ENCODE data around the gene MSI2.

DNA sequence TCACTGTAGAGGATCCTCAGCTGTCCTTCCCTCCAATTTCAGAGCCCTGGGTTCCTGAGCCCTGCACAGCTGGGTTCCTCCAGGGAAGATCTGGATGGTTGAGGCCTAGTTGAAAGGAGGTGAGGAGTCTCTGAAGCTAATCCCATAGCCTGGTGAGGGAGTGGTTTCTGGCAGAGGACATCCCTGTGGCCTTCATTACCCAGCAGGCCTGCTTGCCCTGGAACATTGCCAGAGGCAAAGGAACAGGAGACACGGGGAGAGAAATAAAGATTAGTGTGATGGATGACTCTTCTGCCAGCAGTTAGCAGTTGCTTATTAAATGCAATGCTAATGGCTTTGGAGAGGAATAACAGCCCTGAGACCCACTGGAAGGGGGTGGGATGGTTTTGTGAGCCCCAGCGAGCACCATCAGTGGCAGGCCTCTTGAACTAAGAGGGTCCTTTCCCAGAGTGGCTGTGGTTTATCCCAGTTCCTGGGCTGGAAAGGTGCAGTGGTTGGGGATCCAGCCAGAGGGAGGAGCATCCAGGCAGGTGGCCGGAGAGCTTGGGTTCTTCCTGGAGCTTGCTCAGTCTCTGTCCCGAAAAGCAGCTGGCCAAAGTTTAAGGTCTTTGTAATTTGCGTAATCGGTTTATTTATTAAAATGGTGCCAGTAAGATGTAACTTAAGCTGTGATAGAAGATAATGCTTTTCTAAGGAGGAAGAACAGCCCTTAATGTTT, 279.1 kb downstream of the MSI2 start:
- TF ChIP-seq FOS (IDR thresholded peaks at IDR 0.05; ENCODE audit: borderline replicate concordance, insufficient read depth, low read length): no peak
- TF ChIP-seq, protein P1, sequence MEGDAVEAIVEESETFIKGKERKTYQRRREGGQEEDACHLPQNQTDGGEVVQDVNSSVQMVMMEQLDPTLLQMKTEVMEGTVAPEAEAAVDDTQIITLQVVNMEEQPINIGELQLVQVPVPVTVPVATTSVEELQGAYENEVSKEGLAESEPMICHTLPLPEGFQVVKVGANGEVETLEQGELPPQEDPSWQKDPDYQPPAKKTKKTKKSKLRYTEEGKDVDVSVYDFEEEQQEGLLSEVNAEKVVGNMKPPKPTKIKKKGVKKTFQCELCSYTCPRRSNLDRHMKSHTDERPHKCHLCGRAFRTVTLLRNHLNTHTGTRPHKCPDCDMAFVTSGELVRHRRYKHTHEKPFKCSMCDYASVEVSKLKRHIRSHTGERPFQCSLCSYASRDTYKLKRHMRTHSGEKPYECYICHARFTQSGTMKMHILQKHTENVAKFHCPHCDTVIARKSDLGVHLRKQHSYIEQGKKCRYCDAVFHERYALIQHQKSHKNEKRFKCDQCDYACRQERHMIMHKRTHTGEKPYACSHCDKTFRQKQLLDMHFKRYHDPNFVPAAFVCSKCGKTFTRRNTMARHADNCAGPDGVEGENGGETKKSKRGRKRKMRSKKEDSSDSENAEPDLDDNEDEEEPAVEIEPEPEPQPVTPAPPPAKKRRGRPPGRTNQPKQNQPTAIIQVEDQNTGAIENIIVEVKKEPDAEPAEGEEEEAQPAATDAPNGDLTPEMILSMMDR (IDR thresholded peaks at IDR 0.05; ENCODE audit: extremely low read depth in 1 of 2, insufficient read depth in 1 of 2, low read depth in 1 of 2, low read length in 2 of 2): no peak
- no peak for TF ChIP-seq POLR2A (IDR thresholded peaks at IDR 0.05; ENCODE audit: low read depth, low read length)
- TF ChIP-seq EZH2 (IDR thresholded peaks at IDR 0.05; ENCODE audit: borderline replicate concordance, low read depth, low read length, severe bottlenecking): no peak
- no peak for TF ChIP-seq GATA2 (IDR thresholded peaks at IDR 0.05; ENCODE audit: insufficient read depth, insufficient read length, low read depth, low read length)
- TF ChIP-seq POLR2AphosphoS5 (IDR thresholded peaks at IDR 0.05; ENCODE audit: insufficient read depth, low read depth, low read length): no peak
- no peak for TF ChIP-seq JUN (IDR thresholded peaks at IDR 0.05; ENCODE audit: borderline replicate concordance, insufficient read depth, insufficient read length, low read depth)
- TF ChIP-seq MYC (IDR thresholded peaks at IDR 0.05; ENCODE audit: low read depth, low read length): no peak
- TF ChIP-seq MAX (IDR thresholded peaks at IDR 0.05; ENCODE audit: insufficient read depth, insufficient read length): no peak

Measured in endothelial cell of umbilical vein (primary cell).